CD14-positive monocyte (primary cell): ENCODE measurements around the gene NEO1. TPM values are rescaled to one million over a fixed set of nuclear protein-coding genes. Genes with fewer than 3 reads are reported as not detected.

Experiments used
- DNase-seq, 3 donors: peaks; one replicate each; pipeline ENCODE4 v3.0.0-alpha.2; 2011 to 2022
- H2AFZ ChIP-seq: 2 replicates; pipeline ENCODE4 v1.6.0; 2012; ENCODE audit warnings: mild to moderate bottlenecking, low read depth, low read length, inconsistent platforms; ENCODE audit not compliant: insufficient read depth, poor library complexity, severe bottlenecking
- H3K27ac ChIP-seq, 2 donors: 1 replicate in 1 of 2; 2 replicates in 1 of 2; pipeline ENCODE4 v1.5.1; 2012 to 2013; ENCODE audit warnings: low read length in 2 of 2, control low read depth in 1 of 2, inconsistent platforms in 1 of 2, low read depth in 1 of 2, mild to moderate bottlenecking in 1 of 2
- H3K27me3 ChIP-seq, 2 donors: one replicate each; pipeline versions ENCODE4 v1.6.0 to v1.6.1; 2011 to 2013; ENCODE audit warnings: low read length in 2 of 2; ENCODE audit not compliant: control insufficient read depth in 2 of 2, insufficient read depth in 2 of 2
- H3K36me3 ChIP-seq, 2 donors: replicated peaks in 1 of 2; 1 replicate in 1 of 2; 2 replicates in 1 of 2; pipeline versions ENCODE4 v1.5.1 to v1.6.1; 2012 to 2013; ENCODE audit warnings: low read length in 2 of 2, control low read depth in 1 of 2, inconsistent platforms in 1 of 2, mild to moderate bottlenecking in 1 of 2; ENCODE audit not compliant: insufficient read depth in 2 of 2, control insufficient read depth in 1 of 2
- H3K4me1 ChIP-seq, 2 donors: 1 replicate in 1 of 2; 2 replicates in 1 of 2; pipeline versions ENCODE4 v1.5.1 to v1.6.1; 2012 to 2013; ENCODE audit warnings: low read length in 2 of 2, control low read depth in 1 of 2, inconsistent platforms in 1 of 2, mild to moderate bottlenecking in 1 of 2, moderate library complexity in 1 of 2; ENCODE audit not compliant: insufficient read depth in 2 of 2, control insufficient read depth in 1 of 2
- H3K4me2 ChIP-seq: replicated peaks from 2 replicates; pipeline ENCODE3; 2012; ENCODE audit warnings: low read length, moderate library complexity, mild to moderate bottlenecking; ENCODE audit not compliant: poor library complexity, severe bottlenecking; ENCODE audit errors: extremely low read depth
- H3K4me3 ChIP-seq, 3 experiments: fragments of 200-600 bp in 1 of 3; sonication (generic) in 1 of 3; replicated peaks in 1 of 3; 1 replicate in 2 of 3; 2 replicates in 1 of 3; pipeline ENCODE4 v1.5.1; 2011 to 2013; ENCODE audit warnings: low read length in 3 of 3, mild to moderate bottlenecking in 3 of 3, control low read depth in 2 of 3, low read depth in 2 of 3, inconsistent platforms in 1 of 3, moderate library complexity in 1 of 3
- H3K79me2 ChIP-seq: 2 replicates; pipeline ENCODE4 v1.6.0; 2012; ENCODE audit warnings: mild to moderate bottlenecking, control low read depth, inconsistent platforms, low read length, moderate library complexity; ENCODE audit not compliant: insufficient read depth
- H3K9ac ChIP-seq: 2 replicates; pipeline ENCODE4 v1.6.0; 2017; ENCODE audit warnings: low read length, mild to moderate bottlenecking; ENCODE audit not compliant: insufficient read depth, poor library complexity, severe bottlenecking
- H3K9me3 ChIP-seq, 2 donors: replicated peaks in 1 of 2; 1 replicate in 1 of 2; 2 replicates in 1 of 2; pipeline versions ENCODE4 v1.5.1 to v1.6.1; 2012 to 2013; ENCODE audit warnings: low read length in 2 of 2, control low read depth in 1 of 2; ENCODE audit not compliant: control insufficient read depth in 1 of 2, insufficient read depth in 1 of 2
- H4K20me1 ChIP-seq: 2 replicates; pipeline ENCODE4 v1.6.0; 2012; ENCODE audit warnings: mild to moderate bottlenecking, low read length, control low read depth, moderate library complexity; ENCODE audit not compliant: insufficient read depth
- H3K27ac Mint-ChIP-seq, 7 donors: one replicate each; pipeline ENCODE4 v1.8.0; 2020; ENCODE audit warnings: mild to moderate bottlenecking in 7 of 7, mixed read lengths in 7 of 7, moderate library complexity in 6 of 7, inconsistent platforms in 2 of 7
- H3K27me3 Mint-ChIP-seq, 3 donors: one replicate each; pipeline ENCODE4 v1.8.0; 2021 to 2022; ENCODE audit warnings: low read depth in 3 of 3, mild to moderate bottlenecking in 3 of 3, mixed read lengths in 3 of 3, moderate library complexity in 3 of 3, inconsistent platforms in 1 of 3
- H3K36me3 Mint-ChIP-seq, 2 donors: one replicate each; pipeline ENCODE4 v1.8.0; 2020; ENCODE audit warnings: mixed read lengths in 2 of 2, inconsistent platforms in 1 of 2, mild to moderate bottlenecking in 1 of 2
- H3K4me1 Mint-ChIP-seq: one replicate; pipeline ENCODE4 v1.8.0; 2020; ENCODE audit warnings: mild to moderate bottlenecking, mixed read lengths
- H3K4me3 Mint-ChIP-seq, 2 donors: one replicate each; pipeline ENCODE4 v1.8.0; 2020; ENCODE audit warnings: mild to moderate bottlenecking in 2 of 2, mixed read lengths in 2 of 2, moderate library complexity in 1 of 2
- H3K9me3 Mint-ChIP-seq, 7 donors: one replicate each; pipeline ENCODE4 v1.8.0; 2020 to 2022; ENCODE audit warnings: mixed read lengths in 7 of 7, mild to moderate bottlenecking in 6 of 7, moderate library complexity in 6 of 7, inconsistent platforms in 2 of 7
- CTCF ChIP-seq: fragments of 200-600 bp; IDR thresholded peaks from one replicate; pipeline ENCODE4 v1.8.0; 2022; ENCODE audit warnings: antibody characterized with exemption, mild to moderate bottlenecking
- WGBS: methylation state at CpG from one replicate; pipeline ENCODE4 v1.1.5; 2013; ENCODE audit warnings: missing lambda C conversion rate; ENCODE audit not compliant: insufficient coverage; 5-methylcytosine and 5-hydroxymethylcytosine counted together
- intact Hi-C, 2 donors: fragments of 100-400 bp; cut with micrococcal nuclease; formaldehyde crosslinking; loops; one replicate each; pipeline versions ENCODE4 v1.15.0 to v1.15.1; 2023
- polyA plus RNA-seq, 3 donors: library from polyadenylated mRNA; depleted of rRNA in 1 of 3; unstranded in 2 of 3; stranded (reverse) in 1 of 3; fragments of 300-500 nt in 2 of 3; fragments of >200 nt in 1 of 3; fragmentation: Illumina TruSeq in 2 of 3; gene quantifications; 1 replicate in 2 of 3; 2 replicates in 1 of 3; pipeline ENCODE4 v1.2.3, GENCODE V29; 2012 to 2021

NEO1 gene
- polyA plus RNA-seq, 3 donors, result 0.03 to 0.06 TPM; not detected in 1

DNA sequence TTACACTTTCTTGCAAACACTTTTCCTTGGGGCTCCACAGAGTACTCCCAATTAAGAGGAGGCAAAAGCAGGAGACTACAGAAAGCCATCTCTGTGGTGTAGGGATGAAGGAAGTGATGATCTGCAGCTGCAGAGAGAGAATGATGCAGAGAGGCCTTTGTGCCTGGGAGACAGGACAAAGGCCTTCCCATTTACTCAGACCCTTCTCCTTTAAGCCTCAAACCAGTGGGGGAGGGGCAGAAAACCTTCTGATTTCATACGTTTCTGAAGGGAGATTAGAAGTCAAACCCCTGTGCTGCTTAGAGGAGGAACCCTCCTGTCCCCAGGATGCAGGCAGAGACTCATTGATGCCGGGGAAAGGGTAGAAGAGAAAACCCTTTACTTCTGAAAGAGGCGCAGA, 130.8 kb downstream of the NEO1 start:
- peaks cover 3 to 15% (median 9%) of the 10 kb centered on the region in 7 donors for H3K9me3 Mint-ChIP-seq
- no peak overlapping the region for H3K27ac Mint-ChIP-seq
- no peak overlapping the region for H3K4me3 Mint-ChIP-seq
- intact Hi-C loops, result no loop called here
- Histone ChIP-seq H3K4me2 (no peak overlapping the region), H3K9ac (no peak overlapping the region), H3K9me3 (peaks cover 0 to 10% of the 10 kb centered on the region in 2 donors), H4K20me1 (no peaks in the 10 kb centered on the region), H3K4me1 (no peaks in the 10 kb centered on the region), H3K36me3 (no peaks in the 10 kb centered on the region), H3K27me3 (peaks cover 2 to 7% of the 10 kb centered on the region in 2 donors), H2AFZ (no peak overlapping the region), H3K79me2 (no peaks in the 10 kb centered on the region), H3K4me3 (no peak overlapping the region), H3K27ac (no peak overlapping the region)
- no peaks in the 10 kb centered on the region for H3K4me1 Mint-ChIP-seq
- DNase-seq, result no peak
- no CpG with 5 or more reads among the region's 3 CpGs for WGBS
- TF ChIP-seq CTCF, result no peak
- H3K27me3 Mint-ChIP-seq, result peaks cover 0 to 4% (median 1%) of the 10 kb centered on the region in 3 donors
- H3K36me3 Mint-ChIP-seq, result no peaks in the 10 kb centered on the region

- Histone ChIP-seq H3K27ac (no peak overlapping the region), H2AFZ (no peak overlapping the region), H3K4me1 (no peaks in the 10 kb centered on the region), H3K4me2 (no peak overlapping the region), H3K36me3 (no peaks in the 10 kb centered on the region), H3K9me3 (no peaks in the 10 kb centered on the region), H3K4me3 (no peak overlapping the region), H3K27me3 (peaks cover 6 to 8% of the 10 kb centered on the region in 2 donors), H4K20me1 (no peaks in the 10 kb centered on the region), H3K9ac (no peak overlapping the region), H3K79me2 (no peaks in the 10 kb centered on the region)
- no peak for TF ChIP-seq CTCF
- no CpG with 5 or more reads among the region's 2 CpGs for WGBS
- intact Hi-C loops, result no loop called here
- no peaks in the 10 kb centered on the region for H3K36me3 Mint-ChIP-seq
- H3K4me1 Mint-ChIP-seq, result peaks cover 3% of the 10 kb centered on the region
- H3K9me3 Mint-ChIP-seq, result peaks cover 0 to 2% (median 0%) of the 10 kb centered on the region in 7 donors
- H3K4me3 Mint-ChIP-seq, result no peak overlapping the region
- H3K27me3 Mint-ChIP-seq, result peaks cover 0 to 9% (median 2%) of the 10 kb centered on the region in 3 donors
- no peak for DNase-seq
- H3K27ac Mint-ChIP-seq, result no peak overlapping the region
These were observed 137.9 kb downstream of the NEO1 start for GRCh38 chr15:73190189-73190601.
